HG02870 (cell line): ENCODE data around the gene PDGFB.

ENCODE experiments used
- ATAC-seq: cut with Tn5 transposase; IDR thresholded peaks from one replicate; pipeline ENCODE4 v1.9.1; 2021; ENCODE audit warnings: mild to moderate bottlenecking, moderate library complexity; ENCODE audit not compliant: unreplicated experiment

Gene PDGFB

DNA sequence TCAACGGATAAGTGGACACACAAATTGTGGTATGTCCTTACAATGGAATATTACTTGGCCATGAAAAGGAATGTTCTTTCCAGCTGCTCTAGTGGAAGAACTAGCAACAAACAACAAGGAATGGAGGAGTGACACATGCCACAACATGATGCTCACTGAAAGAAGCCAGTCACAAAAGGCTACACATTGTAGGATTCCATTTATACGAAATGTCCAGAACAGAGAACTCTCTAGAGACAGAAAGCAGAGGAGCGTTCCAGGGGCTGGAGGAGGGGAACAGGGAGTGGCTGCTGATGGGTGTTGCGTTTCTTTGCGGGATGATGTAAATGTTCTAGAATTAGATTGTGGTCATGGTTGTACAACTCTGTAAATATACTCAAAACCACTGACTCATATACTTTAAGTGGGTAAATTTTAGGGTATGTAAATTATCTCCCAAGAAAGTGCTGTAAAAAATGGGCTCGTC is 32.4 kb upstream of the PDGFB start:
- ATAC-seq: no peak

DNA sequence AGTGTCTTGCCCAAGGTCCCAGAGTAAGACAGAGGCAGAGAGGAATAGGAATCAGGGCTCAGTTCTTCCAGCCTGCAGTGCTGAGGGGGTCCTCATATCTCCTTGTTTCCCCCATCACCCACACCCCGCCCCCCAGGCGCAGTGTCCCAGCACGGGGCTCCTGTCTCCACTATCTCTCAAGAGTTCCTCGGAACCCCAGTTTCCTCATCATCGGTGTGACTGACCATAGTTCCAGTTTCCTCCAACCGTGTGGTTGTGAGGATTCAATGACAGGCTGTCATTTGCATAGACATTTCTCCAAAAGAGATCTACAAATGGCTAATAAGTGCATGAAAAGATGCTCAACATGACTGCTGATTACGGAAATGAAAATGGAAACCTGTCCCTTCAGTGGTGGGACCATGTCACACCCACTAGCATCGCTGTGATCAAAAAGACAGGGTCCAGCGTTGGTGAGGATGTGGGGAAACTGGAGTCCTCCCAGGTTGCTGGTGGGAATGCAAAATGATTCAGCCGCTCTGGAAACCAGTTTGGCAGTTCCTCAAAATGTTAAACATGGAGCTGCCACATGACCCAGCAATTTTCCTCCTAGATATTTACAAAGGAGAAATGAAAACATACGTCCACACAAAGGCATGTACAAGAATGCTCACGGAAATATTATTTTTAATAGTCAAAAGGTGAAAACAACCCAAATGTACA is 31.8 kb upstream of the PDGFB start:
- no peak for ATAC-seq

DNA sequence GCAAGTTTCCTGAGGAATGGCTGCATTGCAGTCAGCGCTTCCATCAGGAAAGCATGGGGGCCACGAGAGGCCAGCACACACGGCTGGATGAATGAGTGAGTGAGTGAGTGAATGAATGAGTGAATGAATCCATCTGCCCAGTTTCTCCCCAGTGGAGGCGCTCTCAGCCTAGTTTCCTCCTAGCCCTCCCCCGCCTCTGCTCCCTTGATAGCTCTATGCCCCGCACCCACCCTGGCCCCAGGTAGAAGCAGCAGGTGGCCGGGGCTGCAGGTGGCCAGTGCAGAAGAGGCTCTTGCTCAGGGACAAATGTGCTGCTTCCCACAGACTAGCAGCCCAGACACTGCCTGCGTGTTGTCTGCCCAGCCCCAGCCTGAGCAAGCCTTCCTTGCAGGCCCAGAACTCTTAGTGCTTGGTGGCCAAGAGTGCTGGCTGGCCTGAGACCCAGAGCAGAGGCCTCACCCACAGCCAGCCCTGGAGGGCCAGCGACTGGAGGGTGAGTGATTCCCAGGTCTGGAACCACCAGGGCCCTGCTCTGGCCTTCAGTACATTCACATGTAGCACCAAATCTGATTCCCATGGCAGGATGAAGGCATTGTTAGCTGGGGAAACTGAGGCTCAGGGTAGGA is 31.1 kb upstream of the PDGFB start:
- no peak for ATAC-seq

DNA sequence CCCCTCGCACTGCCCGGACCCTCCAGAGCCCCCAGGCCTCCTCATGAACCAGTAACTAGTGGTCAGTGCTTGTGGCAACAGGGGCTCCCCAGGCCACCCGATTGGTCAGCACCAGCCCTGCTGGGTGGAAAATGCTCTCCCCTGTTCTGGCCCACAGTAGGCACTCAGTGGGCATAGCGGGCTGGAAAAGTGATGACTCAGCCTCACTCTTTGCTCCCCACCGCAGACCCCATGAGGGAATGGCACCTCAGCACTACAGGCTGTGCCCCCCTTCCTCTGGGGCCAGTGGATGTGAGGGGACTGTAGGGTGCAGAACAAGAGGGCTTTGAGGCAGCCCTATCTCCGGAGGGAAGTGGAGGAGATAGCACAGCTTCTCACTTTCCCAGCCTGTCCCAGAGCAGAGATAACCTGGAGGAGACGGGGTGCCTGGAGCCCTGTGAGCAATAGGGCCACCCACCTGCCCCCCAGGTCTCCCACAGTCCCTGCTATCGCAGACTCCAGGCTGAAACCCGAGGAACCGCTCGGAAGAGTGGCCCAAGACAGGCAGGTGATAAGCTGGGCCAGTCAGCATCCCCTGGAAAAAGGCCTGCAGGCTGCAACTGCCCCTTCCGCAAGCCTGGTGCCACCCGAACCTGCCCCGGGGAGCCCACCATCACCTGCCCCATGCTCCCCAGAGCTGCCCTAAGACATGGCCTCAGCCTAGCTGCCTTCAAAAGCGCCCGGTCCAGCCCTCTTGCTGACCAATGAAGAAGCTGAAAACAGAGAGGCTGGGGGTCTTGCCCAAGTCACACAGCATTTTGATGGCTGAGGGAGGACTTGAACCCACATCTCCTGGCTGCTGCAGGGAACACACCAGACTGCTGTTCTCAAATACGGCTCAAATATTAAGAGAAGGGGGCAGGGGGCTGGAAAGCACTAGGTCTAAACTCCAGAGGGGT is 29.4 kb upstream of the PDGFB start:
- no peak for ATAC-seq

DNA sequence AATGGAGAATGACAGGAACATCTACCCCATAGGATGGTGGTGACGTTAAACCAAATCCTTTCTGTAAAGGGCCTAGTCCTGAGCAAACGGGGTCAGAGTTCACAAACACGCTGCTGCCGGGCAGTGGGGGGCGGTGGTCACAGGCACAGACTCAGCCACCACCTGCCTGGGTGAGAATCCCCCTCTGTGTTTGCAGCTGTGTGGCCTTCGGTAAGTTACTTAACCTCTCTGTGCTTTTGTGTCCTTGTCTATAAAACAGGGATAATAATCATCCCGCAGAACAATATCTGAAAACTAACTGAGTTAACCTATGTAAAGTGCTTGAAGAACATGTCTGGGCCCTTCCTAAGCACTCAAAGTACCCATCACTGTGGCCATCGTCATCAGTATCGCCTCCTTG is 26.0 kb upstream of the PDGFB start:
- no peak for ATAC-seq

DNA sequence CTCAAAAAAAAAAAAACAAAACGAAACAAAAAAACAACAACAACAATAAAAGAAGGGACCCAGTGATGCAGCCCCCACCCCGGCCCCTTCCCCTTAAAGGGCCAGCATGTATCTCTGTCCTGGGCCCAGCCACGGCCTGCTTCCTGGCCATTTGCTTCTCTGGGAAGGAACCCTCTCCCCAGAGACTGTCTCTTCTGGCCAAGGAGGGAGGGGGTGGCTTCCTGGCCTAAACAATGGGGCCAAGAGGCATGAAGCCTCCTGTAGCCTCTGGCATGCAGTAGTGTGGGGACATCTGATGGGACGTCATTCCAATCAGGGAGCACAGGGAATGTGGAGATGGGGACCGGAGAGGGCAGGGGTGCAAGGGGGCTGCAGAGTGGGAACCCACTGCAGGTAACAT is 25.5 kb upstream of the PDGFB start:
- no peak for ATAC-seq

DNA sequence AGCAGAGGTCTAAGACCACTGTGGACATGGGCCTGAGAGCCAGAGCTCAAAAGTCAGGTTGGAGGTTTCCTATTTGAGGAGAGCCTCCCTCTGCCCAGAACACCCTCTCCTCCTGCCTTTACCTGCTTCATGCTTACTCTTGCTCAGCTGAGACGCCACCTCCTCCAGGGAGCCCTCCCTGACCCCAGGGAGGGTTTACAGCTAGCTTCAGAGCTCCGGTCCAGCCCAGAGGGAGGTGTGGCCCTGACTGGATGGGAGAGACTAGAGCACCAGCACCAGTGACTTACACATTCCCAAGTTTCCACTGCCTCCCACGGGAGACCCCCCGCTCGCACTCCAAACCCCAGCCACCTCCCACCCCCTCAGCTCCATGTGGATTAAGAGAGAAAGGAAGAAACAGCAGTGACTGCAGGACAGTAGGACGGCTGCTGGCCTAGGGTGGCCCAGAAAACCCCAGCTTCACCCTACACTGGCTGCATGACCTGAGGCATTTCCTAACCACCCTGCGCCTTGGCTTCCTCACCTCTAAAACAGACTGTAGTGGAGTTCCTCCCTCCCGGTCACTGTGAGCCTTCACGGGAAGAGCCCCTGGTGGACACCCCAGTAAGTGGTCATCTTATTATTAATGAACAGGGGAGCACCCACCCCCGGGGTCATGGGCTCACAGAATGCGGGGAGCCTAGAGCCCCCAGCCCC is 24.5 kb upstream of the PDGFB start:
- no peak for ATAC-seq

DNA sequence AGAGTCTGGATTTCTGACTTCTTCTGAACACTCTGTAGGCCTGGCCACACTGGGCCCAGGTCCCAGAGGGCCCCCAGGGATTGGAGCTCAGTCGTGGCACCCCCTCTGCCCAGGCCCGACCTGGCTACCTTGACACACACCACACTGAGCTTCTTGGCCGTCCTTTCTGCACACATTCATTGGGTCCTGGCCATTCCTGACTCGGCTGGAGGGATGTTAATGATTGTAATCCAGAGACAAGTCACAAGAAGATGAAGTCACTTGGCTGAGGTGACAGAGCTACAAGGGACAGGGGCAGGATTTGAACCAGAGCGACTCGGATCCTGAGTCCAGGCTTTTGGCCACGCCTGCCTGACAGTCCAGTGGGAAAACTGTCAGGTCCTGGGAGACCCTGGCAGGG is 23.9 kb upstream of the PDGFB start:
- no peak for ATAC-seq

DNA sequence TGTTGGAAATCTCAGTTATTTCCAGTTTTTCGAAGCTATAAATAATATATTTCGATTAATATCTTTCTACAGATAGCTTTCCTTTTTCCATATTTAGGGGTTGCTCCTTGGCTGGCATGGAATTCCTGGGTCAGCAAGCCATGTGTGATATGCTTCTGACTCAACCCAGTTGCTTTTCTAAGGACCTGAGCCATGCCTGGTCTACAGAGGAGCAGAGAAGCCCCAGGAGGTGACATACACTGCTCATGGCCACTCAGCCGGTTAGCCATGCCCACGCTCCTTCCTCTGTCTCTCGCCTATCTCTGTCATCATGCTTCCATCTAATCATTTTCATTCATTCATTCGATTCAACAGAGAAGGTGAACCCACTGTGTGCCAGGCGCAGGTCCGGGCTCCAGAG is 23.2 kb upstream of the PDGFB start:
- no peak for ATAC-seq

DNA sequence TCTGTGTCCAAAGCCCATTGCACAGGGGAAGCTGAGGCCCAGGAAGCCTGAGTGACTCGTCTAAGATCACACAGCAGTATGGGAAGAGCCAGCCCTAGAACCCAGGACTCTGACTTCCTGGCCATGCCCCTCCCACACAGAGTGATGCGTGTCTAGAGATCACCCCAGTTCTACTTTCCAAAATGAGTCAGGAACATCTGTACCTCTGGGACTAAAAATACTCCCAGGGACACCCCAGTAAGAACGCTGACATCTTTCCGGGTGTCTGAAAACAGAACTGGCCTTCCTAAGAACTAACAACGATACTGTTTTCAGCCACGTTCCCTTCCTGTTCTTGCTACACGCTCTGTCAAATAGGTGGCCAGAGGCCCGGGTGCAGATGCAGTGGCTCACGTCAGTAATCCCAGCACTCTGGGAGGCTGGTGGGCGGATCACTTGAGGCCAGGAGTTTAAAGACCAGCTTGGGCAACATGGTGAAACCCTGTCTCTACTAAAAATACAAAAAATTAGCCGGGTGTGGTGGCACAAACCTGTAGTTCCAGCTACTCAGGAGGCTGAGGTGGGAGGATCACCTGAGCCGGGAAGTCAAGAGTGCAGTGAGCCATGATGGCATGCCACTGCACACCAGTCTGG is 21.7 kb upstream of the PDGFB start:
- peak; percentile 85 for ATAC-seq

DNA sequence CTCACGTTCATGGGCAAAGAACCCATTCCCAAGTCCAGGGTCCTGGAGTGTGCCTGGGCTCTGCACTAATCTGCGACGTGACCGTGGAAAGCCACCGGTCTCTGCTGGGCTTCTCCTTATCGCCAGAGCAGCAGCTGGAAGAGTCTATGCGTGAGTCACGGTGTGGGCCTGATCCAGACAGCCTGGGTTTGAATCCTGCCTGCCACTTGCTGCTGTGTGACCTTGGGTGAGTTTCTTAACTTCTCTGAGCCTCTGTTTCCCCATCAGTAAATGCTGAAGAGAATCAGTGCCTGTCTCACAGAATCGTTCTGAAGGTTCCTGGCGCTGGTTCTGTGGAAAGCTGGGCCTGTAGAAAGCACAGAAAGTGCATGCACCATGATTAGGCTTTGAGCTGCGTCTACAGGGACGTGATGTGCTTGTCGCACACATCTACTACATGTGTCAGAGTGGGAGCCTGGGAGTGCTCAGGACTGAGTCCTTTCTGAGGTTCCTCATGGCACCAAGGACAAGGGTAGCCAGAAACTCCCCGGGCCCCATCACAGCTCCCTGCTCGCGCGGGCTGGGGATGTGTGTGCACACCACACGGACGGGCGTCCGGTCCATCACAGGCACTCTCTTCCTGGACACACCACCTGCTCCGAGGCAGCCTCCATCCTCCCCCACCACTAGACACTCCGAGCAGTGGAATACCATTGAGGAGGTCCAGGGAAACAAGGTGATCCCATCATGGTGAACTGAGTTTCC is 20.5 kb upstream of the PDGFB start:
- no peak for ATAC-seq

DNA sequence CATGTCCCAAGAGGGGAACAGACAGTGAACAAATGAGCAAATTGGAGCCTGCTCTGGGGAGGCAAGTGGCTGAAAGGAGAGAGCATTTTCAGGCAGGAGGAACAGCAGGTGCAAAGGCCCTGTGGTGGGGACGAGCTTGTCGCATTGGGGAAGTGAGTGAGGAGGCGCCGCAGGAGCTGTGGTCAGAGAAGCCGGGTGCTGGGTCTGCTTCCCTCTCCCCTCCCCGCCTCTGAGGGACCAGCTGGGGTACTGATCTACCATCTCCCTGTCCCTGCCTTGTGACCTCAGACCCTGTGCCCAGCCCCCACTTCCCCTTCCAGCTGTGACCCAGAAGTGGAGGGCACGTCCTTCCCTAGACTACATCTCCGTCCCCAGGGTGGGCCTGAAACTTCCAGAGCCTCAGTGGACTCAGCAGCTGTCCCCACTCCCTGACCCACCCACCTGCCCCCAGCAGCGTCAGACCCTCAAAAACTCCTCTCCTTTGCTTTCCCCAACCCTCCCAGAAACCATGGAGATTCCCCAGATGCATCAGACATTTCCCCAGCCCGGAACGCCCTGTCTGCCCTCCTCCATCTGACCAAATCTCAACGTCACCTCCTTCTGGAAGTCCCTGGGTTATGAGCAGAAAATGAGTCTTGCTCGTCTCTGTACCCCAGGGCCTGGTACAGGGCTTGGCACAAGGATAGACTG is 19.7 kb upstream of the PDGFB start:
- no peak for ATAC-seq

DNA sequence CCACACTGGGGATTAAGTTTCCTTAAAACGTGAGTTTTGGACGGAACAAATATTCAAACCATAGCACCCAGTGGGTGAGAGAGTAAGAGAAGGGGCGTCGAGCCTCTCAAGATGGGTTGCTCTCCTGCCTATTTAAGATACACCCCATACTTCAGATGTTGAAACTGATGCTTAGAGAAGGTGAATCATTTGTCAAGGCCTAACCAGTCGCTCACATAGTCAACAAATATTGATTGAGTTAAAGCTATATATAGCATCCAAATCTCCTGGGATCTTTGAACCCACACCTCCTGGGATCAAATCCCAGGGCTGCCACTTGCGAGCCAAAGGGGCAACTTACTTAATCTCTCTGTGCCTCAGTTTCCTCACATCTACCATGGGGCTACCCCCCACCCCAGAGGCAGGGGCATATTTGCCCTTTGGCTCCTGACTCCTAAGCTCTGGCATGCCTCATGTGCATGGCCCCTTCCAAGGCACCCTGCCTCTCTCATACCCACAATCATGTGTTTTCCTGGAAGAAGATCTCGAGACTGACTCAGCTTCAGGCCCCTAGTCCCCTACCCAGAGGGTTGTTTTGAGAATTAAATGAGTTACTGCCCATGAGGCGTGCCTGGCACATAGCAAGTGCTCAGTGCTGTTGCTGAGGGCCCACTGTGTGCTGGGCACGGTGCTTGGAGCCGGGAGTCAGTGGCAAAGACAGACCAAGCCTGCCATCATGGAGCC is 19.0 kb upstream of the PDGFB start:
- ATAC-seq: no peak

DNA sequence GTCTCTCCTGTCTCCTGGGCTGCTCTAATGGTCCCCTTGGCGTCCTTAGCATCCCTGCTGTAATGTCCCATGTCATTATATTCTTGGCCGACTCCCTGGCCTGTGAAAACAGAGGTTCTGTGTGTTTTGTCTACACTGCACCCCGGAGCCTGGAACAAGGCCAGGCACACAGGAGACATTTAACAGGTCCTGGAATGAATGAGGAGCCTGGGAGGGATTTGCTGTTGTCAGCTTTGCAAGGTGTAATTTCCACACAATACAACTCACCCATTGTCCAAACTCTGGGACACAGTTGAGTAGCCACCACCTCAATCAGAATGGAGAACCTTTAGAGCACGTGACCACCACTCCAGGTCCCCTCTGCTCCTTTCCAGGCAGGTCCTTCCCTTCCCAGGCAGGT is 14.9 kb upstream of the PDGFB start:
- no peak for ATAC-seq

DNA sequence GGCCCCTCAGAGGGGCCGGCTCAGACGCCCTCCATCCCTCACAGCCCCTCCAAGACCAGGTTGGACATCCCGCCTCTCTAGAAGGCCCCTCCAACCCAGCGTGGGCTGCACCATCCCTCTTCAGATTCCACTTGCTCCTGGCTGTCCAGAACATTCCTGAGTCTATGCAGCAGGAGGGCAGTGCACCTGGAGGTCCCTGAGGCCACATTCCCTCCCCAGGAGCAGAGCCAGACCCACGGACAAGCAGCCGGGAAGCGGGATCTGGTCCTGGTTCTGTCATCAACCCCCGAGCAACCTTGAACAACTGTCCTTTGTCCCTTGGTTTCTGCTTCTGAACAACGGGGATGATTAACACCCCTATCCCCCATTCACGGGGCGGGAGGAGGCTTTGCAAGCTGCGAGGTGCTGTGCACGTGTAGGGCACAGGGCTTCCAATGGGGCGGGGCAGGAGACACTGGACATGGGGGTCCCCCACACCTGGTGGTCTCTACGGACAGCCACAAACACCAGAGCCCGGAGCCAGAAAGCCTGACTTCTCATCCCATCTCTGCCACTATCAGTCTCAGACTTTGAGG is 13.2 kb upstream of the PDGFB start:
- ATAC-seq: no peak

DNA sequence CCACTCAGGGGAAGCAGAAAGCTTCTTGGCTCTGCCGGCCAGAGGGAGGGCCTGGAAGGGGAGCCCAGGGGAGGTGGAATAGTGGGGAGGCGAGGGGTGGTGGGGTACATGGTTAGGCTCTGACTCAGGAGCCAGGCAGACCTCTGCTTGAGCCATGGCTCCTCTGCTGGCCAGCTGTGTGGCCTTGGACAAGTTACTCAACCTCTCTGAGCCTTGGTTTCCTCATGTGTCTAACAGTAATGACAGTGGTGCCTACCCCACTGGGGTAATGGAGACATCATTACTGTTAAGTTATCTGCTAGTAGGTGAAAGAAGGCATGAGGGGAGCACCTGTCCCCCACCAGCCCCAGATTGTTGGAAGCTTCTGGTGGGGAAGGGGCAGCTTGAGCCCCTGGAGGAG is 12.2 kb upstream of the PDGFB start:
- ATAC-seq: no peak

DNA sequence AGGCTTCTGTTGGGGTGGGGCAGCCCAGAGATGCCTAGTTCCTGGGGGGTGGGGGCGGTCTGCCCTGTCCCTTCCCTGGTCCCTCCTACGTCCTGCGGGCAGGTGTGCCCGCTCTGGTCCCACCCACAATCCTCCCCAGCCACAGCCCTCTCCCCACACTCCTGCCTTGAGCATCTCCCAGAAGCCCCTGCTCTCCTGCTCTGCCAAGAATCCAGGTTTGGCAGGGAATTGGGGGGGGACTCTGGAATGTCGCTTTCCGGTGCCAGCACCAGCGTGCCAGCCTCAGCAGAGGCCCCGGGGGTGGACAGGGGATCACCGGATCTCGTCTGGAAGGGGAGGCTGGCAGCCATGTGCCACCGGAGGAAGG is 11.4 kb upstream of the PDGFB start:
- no peak for ATAC-seq

DNA sequence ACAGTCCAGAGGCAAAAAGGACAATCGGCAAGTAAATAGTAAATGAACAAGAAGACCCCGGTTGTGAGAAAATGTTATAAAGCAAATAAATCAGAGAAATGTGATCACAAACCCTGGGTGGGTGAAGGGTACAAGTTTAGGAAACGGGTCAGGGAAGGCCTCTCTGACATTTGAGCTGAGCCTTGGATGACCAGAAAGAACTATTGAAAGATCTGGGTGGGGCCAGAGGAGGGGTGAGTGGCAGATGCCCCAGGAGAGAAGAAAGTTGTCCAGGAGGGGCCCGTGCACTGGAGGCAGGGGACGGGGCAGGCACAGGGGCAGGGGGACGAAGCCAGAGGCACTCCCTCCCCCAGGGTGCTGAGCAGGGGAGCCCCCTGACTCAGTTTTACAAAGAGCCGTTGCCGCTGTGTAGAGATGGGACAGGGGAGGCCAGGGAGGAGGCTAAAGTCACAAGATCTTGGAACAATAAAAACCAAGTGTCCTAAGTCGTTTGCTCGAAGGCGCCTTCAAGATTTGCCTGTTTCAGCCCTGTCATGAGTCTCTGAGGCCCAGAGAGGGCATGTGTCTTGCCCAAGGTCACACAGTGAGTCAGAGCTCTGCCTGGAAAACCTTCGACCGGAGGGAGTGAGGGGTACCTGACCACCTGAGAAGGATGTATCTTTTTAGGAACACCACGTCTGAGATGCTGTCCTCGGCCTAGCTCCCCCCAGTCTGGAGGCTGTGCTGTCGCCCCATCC is 10.8 kb upstream of the PDGFB start:
- no peak for ATAC-seq
